Measurements from ENCODE around the gene TMEM150B.

TMEM150B gene

GRCh38 chr19:55275851-55276719 is 49.1 kb downstream of the TMEM150B start:
- no peak for DNase-seq

- DNase-seq, result no peak
Measured at GRCh38 chr19:55273978-55274707, 51.0 kb downstream of the TMEM150B start.

- DNase-seq, result no peak
Measured at GRCh38 chr19:55272142-55272541, 53.0 kb downstream of the TMEM150B start.

DNA sequence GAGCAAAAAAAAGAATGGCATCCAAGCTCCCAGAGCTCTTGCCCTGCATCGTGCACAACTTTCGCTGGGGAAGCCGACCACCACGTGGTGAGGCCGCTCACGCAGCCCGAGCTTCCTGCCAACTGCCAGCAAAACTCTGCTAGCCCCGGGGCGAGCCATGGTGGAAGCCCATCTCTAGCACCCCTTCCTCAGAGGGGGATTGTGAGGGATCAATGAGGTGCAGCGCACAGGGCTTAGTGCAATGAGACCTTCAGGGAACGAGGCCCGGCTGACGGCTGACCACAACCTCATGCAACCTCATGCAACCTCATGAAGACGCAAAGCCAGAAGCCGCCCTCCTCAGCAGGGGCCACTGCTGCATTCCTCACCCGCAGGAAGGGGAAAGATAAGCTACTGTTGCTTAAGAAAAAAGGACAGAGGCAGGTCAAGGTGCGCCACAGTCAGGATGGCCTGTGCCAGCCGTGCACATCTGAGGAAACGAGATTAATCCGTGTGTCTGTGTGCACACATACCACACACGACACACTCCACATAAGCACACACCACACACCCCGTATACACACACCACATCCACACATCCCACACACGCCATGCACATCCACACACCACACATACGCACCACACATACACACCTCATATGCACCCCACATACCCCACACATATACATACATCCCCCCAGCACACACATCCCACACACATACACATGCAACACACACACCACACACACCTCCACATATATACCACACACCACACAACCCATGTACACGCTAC is 54.8 kb downstream of the TMEM150B start:
- DNase-seq, result no peak

DNA sequence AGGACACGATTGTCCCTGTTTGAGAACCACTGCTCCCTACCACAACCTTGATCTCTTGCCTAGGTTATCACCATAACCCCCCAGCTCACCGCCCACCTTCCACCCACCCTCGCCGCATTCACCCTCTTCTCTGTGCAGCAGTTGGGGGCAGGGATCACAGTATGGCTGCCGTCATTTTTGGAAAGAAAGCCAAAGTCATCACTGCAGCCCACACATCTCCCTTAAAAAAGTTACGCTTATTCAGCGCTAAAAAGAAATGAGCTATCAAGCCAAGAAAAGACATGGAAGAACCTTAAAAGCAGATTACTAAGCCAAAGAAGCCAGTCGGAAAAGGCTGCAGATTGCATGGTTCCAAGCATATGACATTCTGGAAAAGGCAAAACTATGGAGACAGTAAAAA is 55.8 kb downstream of the TMEM150B start:
- no peak for DNase-seq

GRCh38 chr19:55266840-55267239 is 58.3 kb downstream of the TMEM150B start:
- no peak for DNase-seq

DNA sequence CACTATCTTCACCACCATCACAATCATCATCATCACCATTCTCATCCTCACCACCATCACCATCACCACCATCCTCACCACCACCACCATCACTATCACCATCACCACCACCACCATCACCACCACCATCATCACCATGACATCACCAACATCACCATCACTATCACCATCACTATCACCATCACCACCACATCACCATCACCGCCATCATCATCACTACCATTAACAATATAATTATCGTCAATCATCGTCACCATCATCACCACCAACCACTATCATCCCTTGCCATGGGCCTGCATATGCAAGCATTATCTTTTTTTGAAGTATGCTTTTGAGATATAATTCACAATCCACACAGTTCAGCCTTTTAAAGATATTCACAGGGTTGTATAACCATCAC is 58.7 kb downstream of the TMEM150B start:
- DNase-seq, result no peak

- no peak for DNase-seq
Measured at GRCh38 chr19:55265723-55266386, 59.3 kb downstream of the TMEM150B start.

- no peak for DNase-seq
Measured at GRCh38 chr19:55265173-55265572, 60.0 kb downstream of the TMEM150B start.

DNA sequence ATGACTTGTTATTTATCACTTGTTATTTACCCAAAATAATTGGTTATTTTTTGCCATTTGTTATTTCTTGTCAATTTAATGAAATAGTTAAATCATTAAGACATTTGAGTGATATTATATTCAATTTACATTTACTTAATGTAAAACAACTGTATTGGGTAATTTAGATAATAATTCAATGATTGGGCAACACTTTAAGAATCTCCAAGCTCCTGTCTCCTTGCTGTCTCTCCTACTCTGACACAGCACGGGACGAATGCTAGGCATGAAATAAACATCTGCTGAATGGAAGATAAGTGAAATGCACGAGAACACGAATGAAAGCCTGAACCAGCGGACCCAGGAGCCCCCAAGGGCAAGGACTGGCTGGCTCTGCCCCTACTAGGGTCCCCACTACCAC is 60.6 kb downstream of the TMEM150B start:
- DNase-seq, result no peak

Data from HCEC 1CT (cell line).